Placental epithelial cell (primary cell): ENCODE data around the gene C11orf54. TPM values are rescaled to one million over a fixed set of nuclear protein-coding genes. Genes with fewer than 3 reads are reported as not detected.

Source experiments
- small RNA-seq: library from RNA; depleted of rRNA; stranded (forward); fragments of <200 nt; gene quantifications from one replicate; pipeline ENCODE3, GENCODE V24; 2012
- total RNA-seq: library from RNA; depleted of rRNA; stranded (reverse); fragments of >200 nt; gene quantifications from 2 replicates; pipeline ENCODE4 v1.2.3, GENCODE V29; 2012

The C11orf54 gene
- total RNA-seq = 7.0 and 15.7 TPM in 2 replicates

DNA sequence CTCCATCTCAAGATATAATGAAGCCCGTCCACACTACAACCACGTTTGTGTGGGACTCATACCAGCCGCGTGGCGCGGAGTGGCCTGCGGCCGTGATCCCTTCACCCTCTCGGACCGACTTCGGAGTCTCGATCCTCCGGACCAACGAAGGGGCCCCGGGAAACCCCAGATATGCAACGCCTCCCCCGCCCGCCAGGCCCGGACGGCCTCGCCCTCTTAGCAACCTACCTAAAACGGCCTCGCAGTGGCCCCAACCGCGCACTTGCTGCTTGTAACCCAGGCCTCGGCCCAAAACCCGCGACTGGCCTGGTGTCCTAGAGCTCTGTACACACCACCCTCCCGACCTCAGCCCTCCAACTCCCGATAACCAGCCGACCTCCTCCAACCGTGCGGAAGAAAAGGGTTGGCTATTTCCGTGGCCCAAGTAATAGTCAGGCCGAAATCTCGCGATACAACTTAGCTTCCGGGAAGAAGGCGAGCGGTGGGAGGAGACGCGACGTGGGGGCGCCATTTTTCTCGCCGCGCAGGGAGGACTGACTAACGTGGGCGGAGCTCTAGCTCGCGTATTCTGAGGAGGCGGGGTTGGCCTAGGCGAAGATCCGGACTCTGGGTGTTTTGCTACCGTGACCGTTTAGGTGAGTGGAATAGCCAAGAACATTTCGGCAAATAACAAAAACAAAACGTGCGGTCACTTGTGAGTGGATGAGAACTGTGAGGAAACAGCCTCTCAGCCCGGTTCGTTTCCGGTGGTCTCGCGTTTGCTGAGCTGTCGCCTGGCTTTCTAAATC is at the start of gene C11orf54, which contains the start of gene TAF1D:
C11orf54 (plus strand) TSS at position 579 of the 788 bp plus-strand sequence. CDS start 5,722 bp downstream, outside the sequence.
TAF1D (minus strand) TSS at position 402 of the 788 bp plus-strand sequence. CDS start 2,191 bp downstream, outside the sequence.

DNA sequence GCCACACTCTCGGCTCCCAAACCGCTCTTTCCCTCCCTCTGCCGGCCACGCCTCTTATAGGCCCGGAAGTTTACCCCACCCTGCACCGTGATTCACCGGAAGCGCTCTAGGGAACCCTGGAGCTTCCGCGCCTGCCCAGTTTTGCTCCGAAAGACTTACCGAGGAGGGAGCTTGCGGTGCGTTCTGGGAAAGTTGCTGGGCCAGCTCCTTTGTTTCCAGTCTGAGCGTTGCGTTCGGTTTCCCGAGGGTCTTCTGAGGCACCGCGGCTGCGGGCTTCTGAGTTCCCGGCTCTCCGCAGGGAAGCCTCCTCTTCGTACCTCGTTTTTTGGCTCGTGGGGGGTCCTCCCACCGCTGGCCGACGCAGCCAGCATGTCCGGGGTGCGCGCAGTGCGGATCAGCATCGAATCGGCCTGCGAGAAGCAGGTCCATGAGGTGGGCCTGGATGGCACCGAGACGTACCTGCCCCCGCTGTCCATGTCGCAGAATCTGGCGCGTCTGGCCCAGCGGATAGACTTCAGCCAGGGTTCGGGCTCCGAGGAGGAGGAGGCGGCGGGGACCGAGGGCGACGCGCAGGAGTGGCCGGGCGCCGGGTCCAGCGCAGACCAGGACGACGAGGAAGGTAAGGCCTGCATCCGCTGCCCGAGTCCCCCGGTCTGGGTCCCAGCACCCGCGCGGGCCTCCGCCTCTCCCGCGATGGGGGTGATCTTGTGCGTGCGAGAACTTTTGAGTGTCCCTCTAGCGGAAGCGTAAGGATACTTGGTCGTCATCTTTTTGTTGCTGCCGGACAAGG is 42.9 kb downstream of the C11orf54 start, which contains the start of gene MED17:
MED17 (plus strand) TSS at position 138 of the 790 bp plus-strand sequence; CDS start at position 370, 232 bp downstream.

Small RNAs within 50 kb of the gene (small RNA-seq; reads per million reads assigned to genes)
- not detected for gene RF00019
- gene RF00493 = 23.7 reads per million, percentile 97 among the genes with 10 or more reads in this experiment
- gene SCARNA9 = 0.09 reads per million
- gene SNORA1 = not detected
- gene SNORA18 = not detected
- gene SNORA25 = not detected
- not detected for gene SNORA32
- not detected for gene SNORA40
- gene SNORA8 = not detected
- not detected for gene SNORD5
- gene SNORD6 = 5,546 reads per million, percentile 100 among the genes with 10 or more reads in this experiment

Other genes with a start within 250 kb of the C11orf54 start
- gene SMCO4, start 198.3 kb upstream of the C11orf54 start, total RNA-seq = 8.9 and 11.8 TPM in 2 replicates
- gene CEP295, start 80.0 kb upstream of the C11orf54 start, total RNA-seq = 17.3 and 18.7 TPM in 2 replicates
- gene TAF1D, start 177 bp upstream of the C11orf54 start, total RNA-seq = 157 and 368 TPM in 2 replicates
- gene MED17, start 42.6 kb downstream of the C11orf54 start, total RNA-seq = 33.0 and 35.4 TPM in 2 replicates
- 0.39 and 0.87 TPM in 2 replicates for gene VSTM5, start 108.9 kb downstream of the C11orf54 start, total RNA-seq